Measurements from ENCODE around the gene CENPQ.

CENPQ gene

GRCh38 chr6:49423817-49424216 is 39.4 kb upstream of the CENPQ start:
- no peak for ATAC-seq (ENCODE audit: insufficient read depth, low read depth)
- TF ChIP-seq CTCF (IDR thresholded peaks at IDR 0.05; ENCODE audit: borderline replicate concordance, extremely low read depth, low read length, poor library complexity, severe bottlenecking) (no peak), EZH2 (IDR thresholded peaks at IDR 0.05; ENCODE audit: borderline replicate concordance, low read depth, low read length, severe bottlenecking) (no peak)

GRCh38 chr6:49430187-49430586 is 33.0 kb upstream of the CENPQ start:
- H3K4me2 ChIP-seq (ENCODE audit: insufficient read depth, low read length): no peak overlapping the region
- H3K4me1 ChIP-seq (ENCODE audit: insufficient read depth, low read length): no peaks in the 10 kb centered on the region
- H3K79me2 ChIP-seq (ENCODE audit: insufficient read depth, low read length): no peaks in the 10 kb centered on the region
- H3K27me3 ChIP-seq (ENCODE audit: insufficient read depth, low read length, poor library complexity): no peaks in the 10 kb centered on the region
- H3K4me3 ChIP-seq (ENCODE audit: low read depth in 1 of 2, low read length in 2 of 2): no peak overlapping the region
- TF ChIP-seq EZH2 (IDR thresholded peaks at IDR 0.05; ENCODE audit: borderline replicate concordance, low read depth, low read length, severe bottlenecking): no peak
- no peak for TF ChIP-seq CTCF (IDR thresholded peaks at IDR 0.05; ENCODE audit: borderline replicate concordance, extremely low read depth, low read length, poor library complexity, severe bottlenecking)
- no peak overlapping the region for H3K9ac ChIP-seq (ENCODE audit: low read depth, low read length)
- H2AFZ ChIP-seq (ENCODE audit: low read depth, low read length): no peak overlapping the region
- DNase-seq (no peak), ATAC-seq (ENCODE audit: insufficient read depth, low read depth) (no peak)
- H3K36me3 ChIP-seq (ENCODE audit: insufficient read depth, low read length): peaks cover 26% of the 10 kb centered on the region; the same call in 1 of the 2 replicates
- no peak overlapping the region for H3K27ac ChIP-seq (ENCODE audit: low read length)
- H3K9me3 ChIP-seq (ENCODE audit: insufficient read depth, low read length, severe bottlenecking): no peaks in the 10 kb centered on the region
- H4K20me1 ChIP-seq (ENCODE audit: insufficient read depth, low read length): no peaks in the 10 kb centered on the region

More at GRCh38 chr6:49423817-49424216, 39.4 kb upstream of the CENPQ start:
- Histone ChIP-seq H3K4me2 (ENCODE audit: insufficient read depth, low read length) (no peak overlapping the region), H3K4me3 (ENCODE audit: low read depth in 1 of 2, low read length in 2 of 2) (no peak overlapping the region), H3K79me2 (ENCODE audit: insufficient read depth, low read length) (no peaks in the 10 kb centered on the region), H4K20me1 (ENCODE audit: insufficient read depth, low read length) (no peaks in the 10 kb centered on the region), H3K9me3 (ENCODE audit: insufficient read depth, low read length, severe bottlenecking) (no peaks in the 10 kb centered on the region), H3K9ac (ENCODE audit: low read depth, low read length) (no peak overlapping the region), H2AFZ (ENCODE audit: low read depth, low read length) (no peak overlapping the region), H3K36me3 (ENCODE audit: insufficient read depth, low read length) (no peaks in the 10 kb centered on the region), H3K4me1 (ENCODE audit: insufficient read depth, low read length) (no peaks in the 10 kb centered on the region), H3K27ac (ENCODE audit: low read length) (no peak overlapping the region), H3K27me3 (ENCODE audit: insufficient read depth, low read length, poor library complexity) (no peaks in the 10 kb centered on the region)
- no peak for DNase-seq

GRCh38 chr6:49430866-49431265 is 32.3 kb upstream of the CENPQ start:
- no peak overlapping the region for H3K4me3 ChIP-seq (ENCODE audit: low read depth in 1 of 2, low read length in 2 of 2)
- no peaks in the 10 kb centered on the region for H3K27me3 ChIP-seq (ENCODE audit: insufficient read depth, low read length, poor library complexity)
- peaks cover 31% of the 10 kb centered on the region; the same call in 1 of the 2 replicates for H3K36me3 ChIP-seq (ENCODE audit: insufficient read depth, low read length)
- no peak overlapping the region for H3K4me2 ChIP-seq (ENCODE audit: insufficient read depth, low read length)
- H3K27ac ChIP-seq (ENCODE audit: low read length): no peak overlapping the region
- no peak overlapping the region for H2AFZ ChIP-seq (ENCODE audit: low read depth, low read length)
- H3K9me3 ChIP-seq (ENCODE audit: insufficient read depth, low read length, severe bottlenecking): no peaks in the 10 kb centered on the region
- no peak overlapping the region for H3K9ac ChIP-seq (ENCODE audit: low read depth, low read length)
- DNase-seq (no peak), ATAC-seq (ENCODE audit: insufficient read depth, low read depth) (no peak)
- no peaks in the 10 kb centered on the region for H4K20me1 ChIP-seq (ENCODE audit: insufficient read depth, low read length)
- H3K79me2 ChIP-seq (ENCODE audit: insufficient read depth, low read length): no peaks in the 10 kb centered on the region
- H3K4me1 ChIP-seq (ENCODE audit: insufficient read depth, low read length): no peaks in the 10 kb centered on the region
- TF ChIP-seq EZH2 (IDR thresholded peaks at IDR 0.05; ENCODE audit: borderline replicate concordance, low read depth, low read length, severe bottlenecking) (no peak), CTCF (IDR thresholded peaks at IDR 0.05; ENCODE audit: borderline replicate concordance, extremely low read depth, low read length, poor library complexity, severe bottlenecking) (no peak)

GRCh38 chr6:49453221-49453620 is 9.9 kb upstream of the CENPQ start:
- peaks cover 46% of the 10 kb centered on the region for H3K36me3 ChIP-seq (ENCODE audit: insufficient read depth, low read length)
- 0 out of 2 replicates have a peak, but pooled peaks cover 4% of the 10 kb centered on the region for H3K79me2 ChIP-seq (ENCODE audit: insufficient read depth, low read length)
- no peak overlapping the region for H2AFZ ChIP-seq (ENCODE audit: low read depth, low read length)
- TF ChIP-seq CTCF (IDR thresholded peaks at IDR 0.05; ENCODE audit: borderline replicate concordance, extremely low read depth, low read length, poor library complexity, severe bottlenecking) (peak; percentile 28), EZH2 (IDR thresholded peaks at IDR 0.05; ENCODE audit: borderline replicate concordance, low read depth, low read length, severe bottlenecking) (no peak)
- peak; percentile 33; the same call in 1 of the 3 replicates for ATAC-seq (ENCODE audit: insufficient read depth, low read depth)
- H3K9ac ChIP-seq (ENCODE audit: low read depth, low read length): no peak overlapping the region
- H3K27me3 ChIP-seq (ENCODE audit: insufficient read depth, low read length, poor library complexity): no peaks in the 10 kb centered on the region
- no peaks in the 10 kb centered on the region for H3K9me3 ChIP-seq (ENCODE audit: insufficient read depth, low read length, severe bottlenecking)
- no peaks in the 10 kb centered on the region for H3K4me1 ChIP-seq (ENCODE audit: insufficient read depth, low read length)
- H4K20me1 ChIP-seq (ENCODE audit: insufficient read depth, low read length): no peaks in the 10 kb centered on the region
- no peak overlapping the region for H3K27ac ChIP-seq (ENCODE audit: low read length)
- no peak overlapping the region for H3K4me2 ChIP-seq (ENCODE audit: insufficient read depth, low read length)
- no peak for DNase-seq
- H3K4me3 ChIP-seq (ENCODE audit: low read depth in 1 of 2, low read length in 2 of 2): no peak overlapping the region

All from DND-41 (cell line).